ENCODE data around the gene BACH2.
"Not testable (repeated sequence)": the region's sequence is repeated elsewhere in the genome, so short reads cannot be mapped to it uniquely, and the experiment has no call there.

The BACH2 gene

GRCh38 chr6:90301816-90302215 lies 5.2 kb upstream of the BACH2 start:
- DNase-seq = no peak

- no peak for DNase-seq
These were observed 1.9 kb upstream of the BACH2 start for GRCh38 chr6:90298459-90299053.

DNA sequence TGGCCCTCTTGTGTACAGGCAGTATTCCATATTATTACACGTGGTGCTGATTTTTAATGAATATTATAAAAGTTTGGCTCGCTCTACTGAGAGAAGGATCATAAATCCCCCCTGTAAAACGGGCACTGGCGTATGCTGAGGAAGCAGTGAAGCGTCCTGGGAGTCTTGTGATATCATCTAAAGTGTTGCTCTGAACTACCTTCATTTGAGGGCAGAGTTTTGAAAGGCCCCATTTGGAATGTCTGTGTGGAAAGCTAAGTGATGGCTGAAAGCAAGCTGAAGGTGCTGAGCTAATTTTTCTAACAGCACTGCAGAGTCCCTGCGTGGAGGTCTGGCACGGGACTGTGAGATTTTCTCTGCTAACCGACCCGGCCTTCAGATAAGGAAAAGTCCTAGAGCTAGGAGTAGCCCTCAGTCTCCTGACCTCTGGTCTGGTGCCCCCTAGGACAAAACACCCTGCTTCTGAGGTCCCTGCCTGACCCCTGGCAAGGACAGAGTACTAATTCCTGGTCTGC lies 1.3 kb upstream of the BACH2 start:
- DNase-seq = no peak

- DNase-seq = no peak
These were observed 648 bp upstream of the BACH2 start for GRCh38 chr6:90297115-90297866.

GRCh38 chr6:90295854-90296340 lies 746 bp downstream of the BACH2 start:
- peak; percentile 91 for DNase-seq

- peak; percentile 69 for DNase-seq
These were observed 1.4 kb downstream of the BACH2 start for GRCh38 chr6:90294989-90295853.

GRCh38 chr6:90294614-90294988 lies 2.0 kb downstream of the BACH2 start:
- no peak for DNase-seq

- DNase-seq = no peak
These were observed 2.6 kb downstream of the BACH2 start for GRCh38 chr6:90294008-90294511.

- DNase-seq = no peak
These were observed 3.2 kb downstream of the BACH2 start for GRCh38 chr6:90293319-90293953.

GRCh38 chr6:90291565-90291964 lies 5.1 kb downstream of the BACH2 start:
- DNase-seq = no peak

GRCh38 chr6:90290811-90291420 lies 5.7 kb downstream of the BACH2 start:
- DNase-seq = no peak

GRCh38 chr6:90289902-90290301 lies 6.7 kb downstream of the BACH2 start:
- no peak for DNase-seq

GRCh38 chr6:90288404-90288803 lies 8.2 kb downstream of the BACH2 start:
- DNase-seq = no peak

DNA sequence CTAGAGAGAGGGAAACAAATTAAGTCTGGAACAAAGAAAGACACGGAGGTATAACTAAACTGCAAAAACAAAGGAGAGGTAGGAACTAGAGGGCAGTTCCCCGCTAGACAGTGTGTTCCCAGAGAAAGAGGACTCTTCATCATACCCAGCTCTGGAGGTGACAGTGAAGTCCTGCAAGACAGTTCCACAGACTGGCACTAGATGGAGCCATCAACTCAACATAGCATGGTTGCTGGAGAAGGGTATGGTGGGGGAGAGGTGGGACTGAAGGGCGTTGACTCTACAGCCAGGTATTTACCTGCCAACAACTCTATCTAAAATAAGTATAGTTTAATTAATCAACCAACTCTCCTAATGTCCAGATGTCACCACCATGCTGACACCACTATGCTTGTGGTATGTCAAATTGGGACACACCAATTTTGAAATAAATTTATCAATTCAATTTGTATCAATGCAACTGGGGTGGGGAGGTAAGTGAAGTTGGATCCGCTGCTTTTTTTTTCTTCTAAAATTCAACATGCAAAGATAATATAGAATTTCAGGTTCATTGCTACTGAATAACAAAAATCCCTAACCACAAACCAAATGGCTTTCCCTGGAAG lies 9.7 kb downstream of the BACH2 start:
- no peak for DNase-seq

DNA sequence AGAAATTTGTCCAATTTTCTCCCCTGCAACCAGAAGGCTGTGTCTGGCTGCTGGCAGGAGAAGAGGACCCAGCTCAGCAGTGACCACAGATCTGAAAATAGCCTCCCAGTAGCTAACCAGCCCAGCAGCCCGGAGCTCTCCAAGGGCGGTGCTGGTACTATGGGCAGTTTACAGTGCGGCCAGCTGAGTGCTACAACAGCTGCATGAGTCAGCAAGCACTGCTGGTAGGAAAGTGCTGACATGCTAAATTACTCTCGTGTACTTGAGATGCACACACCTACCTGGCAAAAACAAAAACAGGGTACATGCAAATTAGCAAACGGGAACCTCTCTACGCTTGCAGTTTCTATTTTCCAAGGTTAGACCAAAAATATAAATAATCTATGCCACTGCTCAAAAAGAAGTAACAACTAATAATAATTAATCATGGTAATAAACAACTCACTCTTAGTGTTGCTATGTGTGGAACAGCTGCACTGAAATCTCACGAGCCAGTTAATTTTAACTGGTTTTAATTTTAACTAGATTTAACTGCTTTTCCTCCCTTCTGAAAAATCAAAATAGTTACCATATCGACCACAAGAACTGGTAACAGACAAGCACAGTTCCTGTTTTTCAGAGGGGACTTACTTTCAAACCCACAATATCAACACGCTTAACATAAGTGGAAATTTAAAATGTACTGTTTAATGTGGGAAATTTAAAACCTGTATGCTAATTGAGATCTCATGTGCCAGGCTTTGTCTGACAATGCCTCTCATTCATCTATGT lies 10.8 kb downstream of the BACH2 start:
- peak; percentile 91 for DNase-seq

- no peak for DNase-seq
These were observed 11.6 kb downstream of the BACH2 start for GRCh38 chr6:90285042-90285481.

GRCh38 chr6:90284236-90285041 lies 12.2 kb downstream of the BACH2 start:
- peak; percentile 60 for DNase-seq

- DNase-seq = not testable (repeated sequence)
These were observed 14.4 kb downstream of the BACH2 start for GRCh38 chr6:90282265-90282664.

- no peak for DNase-seq
These were observed 18.5 kb downstream of the BACH2 start for GRCh38 chr6:90278129-90278528.

Data from right hindlimb (tissue), 1 donor.